Fibroblast of lung (primary cell): ENCODE results near the gene TANGO6.

ENCODE experiments used
- CTCF ChIP-seq, 2 donors: IDR thresholded peaks in 1 of 2; conservative IDR thresholded peaks in 1 of 2; 1 replicate in 1 of 2; 2 replicates in 1 of 2; pipeline ENCODE4 v1.5.1; 2011 to 2012; ENCODE audit warnings: low read length in 2 of 2, control low read depth in 1 of 2, inconsistent platforms in 1 of 2, low read depth in 1 of 2, mild to moderate bottlenecking in 1 of 2
- EZH2 ChIP-seq: IDR thresholded peaks from 2 replicates; pipeline ENCODE4 v1.5.1; 2012; ENCODE audit warnings: low read length, control low read depth, mild to moderate bottlenecking; ENCODE audit errors: missing control alignments

GRCh38 chr16:68825427-68825826, 17.9 kb upstream of the TANGO6 start:
- TF ChIP-seq CTCF (conservative IDR thresholded peaks at IDR 0.05 in 1 of 2, IDR thresholded peaks at IDR 0.05 in 1 of 2; ENCODE audit: low read depth in 1 of 2, low read length in 2 of 2) (no peak), EZH2 (no peak)
